BLaER1 treated with 17β-estradiol and CSF1 and Interleukin-3, amounts not matched to agents 10 nM and 100 nM (cell line): ENCODE measurements around the gene GORAB.

Source experiments
- H3K27ac ChIP-seq, 11 experiments: shearing (Covaris generic); formaldehyde crosslinking; 2 replicates each; pipeline ENCODE4 v1.8.1; 2022
- H3K27me3 ChIP-seq, 11 experiments: shearing (Covaris generic); formaldehyde crosslinking; 2 replicates each; pipeline ENCODE4 v1.8.1; 2022
- H3K36me3 ChIP-seq, 11 experiments: shearing (Covaris generic); formaldehyde crosslinking; 2 replicates each; pipeline ENCODE4 v1.8.1; 2022
- H3K4me1 ChIP-seq, 10 experiments: shearing (Covaris generic); formaldehyde crosslinking; 2 replicates each; pipeline ENCODE4 v1.8.1; 2022
- H3K4me2 ChIP-seq, 11 experiments: shearing (Covaris generic); formaldehyde crosslinking; 2 replicates each; pipeline ENCODE4 v1.8.1; 2022
- H3K4me3 ChIP-seq, 10 experiments: shearing (Covaris generic); formaldehyde crosslinking; 2 replicates each; pipeline ENCODE4 v1.8.1; 2022
- H3K9ac ChIP-seq, 11 experiments: shearing (Covaris generic); formaldehyde crosslinking; 2 replicates each; pipeline ENCODE4 v1.8.1; 2022
- H3K9me3 ChIP-seq, 11 experiments: shearing (Covaris generic); formaldehyde crosslinking; replicated peaks in 1 of 11; 2 replicates each; pipeline ENCODE4 v1.8.1; 2022
- H4K20me1 ChIP-seq, 11 experiments: shearing (Covaris generic); formaldehyde crosslinking; 2 replicates each; pipeline ENCODE4 v1.8.1; 2022
- Cebpa-rat ChIP-seq, 11 experiments: shearing (Covaris generic); IDR thresholded peaks; 2 replicates each; pipeline ENCODE4 v1.8.1; 2022

The GORAB gene

GRCh38 chr1:170511038-170511437 is 20.9 kb upstream of the GORAB start:
- H3K4me2 ChIP-seq, result no peak overlapping the region
- no peaks in the 10 kb centered on the region for H3K27me3 ChIP-seq
- H4K20me1 ChIP-seq, result no peaks in the 10 kb centered on the region
- no peaks in the 10 kb centered on the region for H3K9me3 ChIP-seq
- H3K36me3 ChIP-seq, result no peaks in the 10 kb centered on the region
- no peak overlapping the region for H3K4me3 ChIP-seq
- H3K27ac ChIP-seq, result no peak overlapping the region
- no peaks in the 10 kb centered on the region for H3K4me1 ChIP-seq
- no peak overlapping the region for H3K9ac ChIP-seq
- TF ChIP-seq Cebpa-rat (IDR thresholded peaks at IDR 0.05), result no peak

GRCh38 chr1:170513138-170513537 is 18.8 kb upstream of the GORAB start:
- no peak overlapping the region for H3K9ac ChIP-seq
- H3K36me3 ChIP-seq, result no peaks in the 10 kb centered on the region
- no peak overlapping the region for H3K4me3 ChIP-seq
- no peak overlapping the region for H3K27ac ChIP-seq
- no peak overlapping the region for H3K4me2 ChIP-seq
- no peaks in the 10 kb centered on the region for H3K9me3 ChIP-seq
- no peaks in the 10 kb centered on the region for H3K4me1 ChIP-seq
- no peaks in the 10 kb centered on the region for H3K27me3 ChIP-seq
- no peak for TF ChIP-seq Cebpa-rat (IDR thresholded peaks at IDR 0.05)
- H4K20me1 ChIP-seq, result no peaks in the 10 kb centered on the region

- TF ChIP-seq Cebpa-rat (IDR thresholded peaks at IDR 0.05), result no peak
- Histone ChIP-seq H3K4me3 (no peak overlapping the region), H4K20me1 (no peaks in the 10 kb centered on the region), H3K36me3 (no peaks in the 10 kb centered on the region), H3K4me2 (no peak overlapping the region), H3K9me3 (no peaks in the 10 kb centered on the region), H3K27ac (no peak overlapping the region), H3K4me1 (no peaks in the 10 kb centered on the region), H3K27me3 (no peaks in the 10 kb centered on the region), H3K9ac (no peak overlapping the region)
These were observed 13.7 kb upstream of the GORAB start for GRCh38 chr1:170518185-170518834.

- no peaks in the 10 kb centered on the region for H3K36me3 ChIP-seq
- no peak overlapping the region for H3K4me2 ChIP-seq
- TF ChIP-seq Cebpa-rat (IDR thresholded peaks at IDR 0.05), result no peak
- no peak overlapping the region for H3K27ac ChIP-seq
- no peak overlapping the region for H3K9ac ChIP-seq
- H4K20me1 ChIP-seq, result no peaks in the 10 kb centered on the region
- no peaks in the 10 kb centered on the region for H3K9me3 ChIP-seq
- H3K27me3 ChIP-seq, result no peaks in the 10 kb centered on the region
- H3K4me1 ChIP-seq, result no peaks in the 10 kb centered on the region
- no peak overlapping the region for H3K4me3 ChIP-seq
These were observed 13.0 kb upstream of the GORAB start for GRCh38 chr1:170518965-170519364.

GRCh38 chr1:170520601-170521000 is 11.4 kb upstream of the GORAB start:
- Histone ChIP-seq H3K9ac (no peak overlapping the region), H3K27me3 (no peaks in the 10 kb centered on the region), H3K4me3 (no peak overlapping the region), H3K4me1 (no peaks in the 10 kb centered on the region), H4K20me1 (no peaks in the 10 kb centered on the region), H3K36me3 (no peaks in the 10 kb centered on the region), H3K27ac (no peak overlapping the region), H3K9me3 (no peaks in the 10 kb centered on the region), H3K4me2 (no peak overlapping the region)
- no peak for TF ChIP-seq Cebpa-rat (IDR thresholded peaks at IDR 0.05)

- Histone ChIP-seq H3K4me1 (no peaks in the 10 kb centered on the region), H3K9ac (no peak overlapping the region), H3K4me3 (no peak overlapping the region), H3K9me3 (no peaks in the 10 kb centered on the region), H3K4me2 (no peak overlapping the region), H3K27ac (no peak overlapping the region), H4K20me1 (no peaks in the 10 kb centered on the region), H3K27me3 (no peaks in the 10 kb centered on the region), H3K36me3 (no peaks in the 10 kb centered on the region)
- TF ChIP-seq Cebpa-rat (IDR thresholded peaks at IDR 0.05), result no peak
These were observed 10.1 kb upstream of the GORAB start for GRCh38 chr1:170521818-170522217.

- peak overlapping the region; percentile 57 to 89 (median 82) for H3K4me3 ChIP-seq
- H3K9me3 ChIP-seq, result no peaks in the 10 kb centered on the region
- peaks cover 0 to 27% (median 11%) of the 10 kb centered on the region in 11 experiments; a peak in 10 of 22 replicates for H3K36me3 ChIP-seq
- peak overlapping the region; percentile 64 to 87 (median 78) for H3K4me2 ChIP-seq
- peak overlapping the region; percentile 86 to 95 (median 91) for H3K9ac ChIP-seq
- peak overlapping the region; percentile 91 to 98 (median 93) for H3K27ac ChIP-seq
- TF ChIP-seq Cebpa-rat (IDR thresholded peaks at IDR 0.05), result no peak
- H4K20me1 ChIP-seq, result peaks cover 0 to 19% (median 3%) of the 10 kb centered on the region in 11 experiments; a peak in 6 of 22 replicates
- H3K4me1 ChIP-seq, result peaks cover 14 to 28% (median 19%) of the 10 kb centered on the region in 10 experiments
- no peaks in the 10 kb centered on the region for H3K27me3 ChIP-seq
These were observed 801 bp upstream of the GORAB start for GRCh38 chr1:170530972-170531757.

GRCh38 chr1:170533298-170533697 is 1.3 kb downstream of the GORAB start:
- H3K9ac ChIP-seq, result peak overlapping the region; percentile 86 to 95 (median 91); a peak in 18 of 22 replicates
- H3K27ac ChIP-seq, result peak overlapping the region; percentile 91 to 98 (median 93); a peak in 13 of 22 replicates
- no peak for TF ChIP-seq Cebpa-rat (IDR thresholded peaks at IDR 0.05)

GRCh38 chr1:170534626-170535147 is 2.7 kb downstream of the GORAB start:
- Histone ChIP-seq H3K27me3 (no peaks in the 10 kb centered on the region), H3K4me2 (peak overlapping the region in 3 of 11 experiments; percentile 89 to 93 (median 90); a peak in 5 of 22 replicates), H3K36me3 (peaks cover 13 to 62% (median 28%) of the 10 kb centered on the region in 11 experiments), H3K9me3 (no peaks in the 10 kb centered on the region), H3K4me3 (no peak overlapping the region), H3K4me1 (peaks cover 14 to 53% (median 20%) of the 10 kb centered on the region in 10 experiments), H3K9ac (no peak overlapping the region), H4K20me1 (peaks cover 0 to 32% (median 7%) of the 10 kb centered on the region in 11 experiments; a peak in 7 of 22 replicates), H3K27ac (no peak overlapping the region)
- TF ChIP-seq Cebpa-rat (IDR thresholded peaks at IDR 0.05), result no peak

More at GRCh38 chr1:170533298-170533697, 1.3 kb downstream of the GORAB start:
- H4K20me1 ChIP-seq, result peaks cover 0 to 23% (median 4%) of the 10 kb centered on the region in 11 experiments; a peak in 7 of 22 replicates
- peaks cover 0 to 48% (median 17%) of the 10 kb centered on the region in 11 experiments; a peak in 13 of 22 replicates for H3K36me3 ChIP-seq
- H3K4me2 ChIP-seq, result peak overlapping the region; percentile 64 to 93 (median 88)
- H3K9me3 ChIP-seq, result no peaks in the 10 kb centered on the region
- no peaks in the 10 kb centered on the region for H3K27me3 ChIP-seq
- peaks cover 14 to 49% (median 19%) of the 10 kb centered on the region in 10 experiments for H3K4me1 ChIP-seq
- H3K4me3 ChIP-seq, result peak overlapping the region; percentile 57 to 89 (median 82); a peak in 19 of 20 replicates
